GM18505 (cell line): ENCODE measurements around the gene NHP2.
"Not testable (repeated sequence)": the region's sequence is repeated elsewhere in the genome, so short reads cannot be mapped to it uniquely, and the experiment has no call there.

Experiments
- ATAC-seq: cut with Tn5 transposase; IDR thresholded peaks from one replicate; pipeline ENCODE4 v1.9.1; 2021; ENCODE audit not compliant: unreplicated experiment
- POLR2A ChIP-seq: IDR thresholded peaks from 4 replicates; pipeline ENCODE4 v1.6.1; 2011; ENCODE audit warnings: borderline replicate concordance; ENCODE audit not compliant: insufficient read depth, insufficient read length; ENCODE audit errors: extremely low read depth

NHP2 gene

DNA sequence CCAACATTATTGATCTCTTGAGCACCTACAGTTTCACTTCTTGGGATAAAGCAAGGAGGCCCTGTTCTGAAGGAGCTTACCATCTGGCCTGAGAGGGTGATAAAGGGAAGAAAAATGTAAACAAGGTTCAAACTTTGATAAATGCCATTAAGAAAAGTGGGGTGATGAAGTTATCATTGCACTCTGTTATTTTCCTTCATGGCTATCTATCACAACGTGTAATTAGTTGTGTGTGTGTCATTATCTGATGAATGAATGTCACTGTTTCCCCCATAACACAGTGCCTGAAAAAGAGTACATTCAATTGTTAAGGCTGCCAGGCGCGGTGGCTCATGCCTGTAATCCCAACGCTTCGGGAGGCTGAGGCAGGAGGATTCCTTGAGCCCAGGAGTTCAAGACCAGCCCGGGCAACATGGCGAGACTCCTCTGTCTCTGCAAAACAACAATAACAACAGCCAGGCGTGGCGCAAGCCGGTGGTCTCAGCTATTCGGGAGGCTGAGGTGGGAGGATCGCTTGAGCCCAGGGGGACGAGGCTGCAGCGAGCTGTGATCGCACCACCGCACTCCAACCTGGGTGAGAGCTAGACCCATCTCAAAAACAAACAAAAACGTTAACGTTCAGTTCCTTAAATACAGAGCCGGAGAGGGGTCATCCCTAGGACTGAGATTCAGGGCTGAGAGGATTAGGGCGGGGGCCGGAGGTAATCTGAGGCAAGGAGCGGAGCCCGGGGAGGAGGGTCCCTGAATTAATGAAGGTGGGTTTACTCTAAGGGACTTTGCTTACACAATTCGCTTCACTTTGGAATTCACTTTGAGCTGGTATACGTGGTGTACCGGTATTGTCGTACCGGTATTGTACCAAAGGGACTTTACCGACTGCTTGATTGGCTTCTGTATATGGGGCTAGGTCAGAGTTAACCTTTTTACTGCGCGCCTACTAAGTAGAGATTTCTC lies 917 bp downstream of the NHP2 start:
- ATAC-seq = no peak
- TF ChIP-seq POLR2A = no peak

GRCh38 chr5:178150977-178151734 lies 2.5 kb downstream of the NHP2 start:
- ATAC-seq = no peak
- no peak for TF ChIP-seq POLR2A

- no peak for TF ChIP-seq POLR2A
- ATAC-seq = no peak
Measured at GRCh38 chr5:178149199-178149932, 4.3 kb downstream of the NHP2 start.

DNA sequence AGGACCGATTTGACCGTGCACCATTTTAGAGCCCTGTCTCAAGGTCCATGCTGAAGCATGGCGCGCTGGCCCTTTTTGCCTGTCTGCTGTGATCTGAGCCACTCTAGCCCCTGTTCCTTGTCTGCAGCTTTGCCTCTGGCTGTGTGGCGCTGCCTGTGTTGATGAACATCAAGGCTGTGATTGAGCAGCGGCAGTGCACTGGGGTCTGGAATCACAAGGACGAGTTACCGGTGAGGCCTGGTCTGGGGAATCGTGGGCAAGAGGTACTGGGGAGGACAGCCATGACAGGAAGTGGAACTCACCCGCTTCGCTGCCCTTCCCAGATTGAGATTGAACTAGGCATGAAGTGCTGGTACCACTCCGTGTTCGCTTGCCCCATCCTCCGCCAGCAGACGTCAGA lies 6.3 kb downstream of the NHP2 start:
- ATAC-seq = no peak
- no peak for TF ChIP-seq POLR2A

GRCh38 chr5:178145965-178146820 lies 7.5 kb downstream of the NHP2 start:
- ATAC-seq = no peak
- TF ChIP-seq POLR2A = no peak

DNA sequence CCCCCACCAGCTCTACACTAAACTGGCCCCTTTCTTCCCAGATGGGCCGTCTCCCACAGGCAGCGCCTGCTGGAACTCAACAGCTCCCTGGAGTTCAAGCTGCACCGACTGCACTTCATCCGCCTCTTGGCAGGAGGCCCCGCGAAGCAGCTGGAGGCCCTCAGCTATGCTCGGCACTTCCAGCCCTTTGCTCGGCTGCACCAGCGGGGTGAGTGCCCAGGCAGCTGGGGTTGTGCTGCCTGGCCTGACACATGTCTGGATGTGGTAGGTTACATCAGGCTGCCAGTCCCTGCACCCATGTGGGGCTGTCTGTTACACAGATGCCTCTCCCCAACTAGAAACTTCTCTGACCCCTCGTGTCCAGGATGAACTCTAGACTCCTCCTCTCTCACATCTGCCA lies 9.8 kb downstream of the NHP2 start:
- TF ChIP-seq POLR2A = no peak
- no peak for ATAC-seq

GRCh38 chr5:178143246-178143645 lies 10.4 kb downstream of the NHP2 start:
- ATAC-seq = no peak
- no peak for TF ChIP-seq POLR2A

DNA sequence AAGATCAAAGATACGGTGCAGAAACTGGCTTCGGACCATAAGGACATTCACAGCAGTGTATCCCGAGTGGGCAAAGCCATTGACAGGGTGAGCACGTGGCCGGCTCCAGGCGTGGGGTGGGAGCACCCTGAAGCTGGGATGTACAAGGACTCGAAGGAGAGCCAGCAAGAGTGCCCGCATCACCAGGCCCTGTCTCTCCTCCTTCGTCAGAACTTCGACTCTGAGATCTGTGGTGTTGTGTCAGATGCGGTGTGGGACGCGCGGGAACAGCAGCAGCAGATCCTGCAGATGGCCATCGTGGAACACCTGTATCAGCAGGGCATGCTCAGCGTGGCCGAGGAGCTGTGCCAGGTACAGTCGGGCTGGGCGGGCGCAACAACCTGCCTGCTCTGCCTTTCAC lies 11.0 kb downstream of the NHP2 start:
- no peak for ATAC-seq
- no peak for TF ChIP-seq POLR2A

DNA sequence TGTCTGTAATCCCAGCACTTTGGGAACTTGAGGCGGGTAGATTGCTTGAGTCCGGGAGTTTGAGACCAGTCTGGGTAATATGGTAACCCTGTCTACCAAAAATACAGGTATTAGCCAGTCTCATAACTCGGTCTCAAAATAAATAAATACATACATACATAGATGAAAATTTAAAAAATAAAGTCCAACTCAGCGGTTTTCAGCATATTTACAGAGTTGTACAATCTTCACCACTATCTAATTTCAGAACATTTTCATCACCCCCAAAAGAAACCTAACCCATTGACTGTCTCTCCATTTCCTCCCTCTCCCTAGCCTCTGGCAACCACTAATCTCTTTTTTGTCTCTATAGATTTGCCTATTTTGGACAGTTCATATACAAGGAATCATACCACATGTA lies 12.1 kb downstream of the NHP2 start:
- ATAC-seq = no peak
- TF ChIP-seq POLR2A = no peak

DNA sequence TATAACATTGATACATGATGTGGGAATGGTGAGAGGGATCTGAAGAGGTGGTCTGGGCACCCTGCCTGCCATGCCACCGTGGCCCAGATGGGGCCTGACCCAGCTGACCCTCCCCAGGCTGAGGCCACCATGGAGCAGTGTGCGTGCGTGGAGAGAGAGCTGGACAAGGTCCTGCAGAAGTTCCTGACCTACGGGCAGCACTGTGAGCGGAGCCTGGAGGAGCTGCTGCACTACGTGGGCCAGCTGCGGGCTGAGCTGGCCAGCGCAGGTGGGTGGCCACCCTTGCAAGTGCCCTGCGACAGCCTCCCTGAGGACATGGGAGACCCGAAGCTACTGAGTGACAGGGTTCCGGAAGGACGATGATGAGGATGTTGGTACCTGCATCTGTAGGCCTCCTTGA lies 15.7 kb downstream of the NHP2 start:
- ATAC-seq = no peak

DNA sequence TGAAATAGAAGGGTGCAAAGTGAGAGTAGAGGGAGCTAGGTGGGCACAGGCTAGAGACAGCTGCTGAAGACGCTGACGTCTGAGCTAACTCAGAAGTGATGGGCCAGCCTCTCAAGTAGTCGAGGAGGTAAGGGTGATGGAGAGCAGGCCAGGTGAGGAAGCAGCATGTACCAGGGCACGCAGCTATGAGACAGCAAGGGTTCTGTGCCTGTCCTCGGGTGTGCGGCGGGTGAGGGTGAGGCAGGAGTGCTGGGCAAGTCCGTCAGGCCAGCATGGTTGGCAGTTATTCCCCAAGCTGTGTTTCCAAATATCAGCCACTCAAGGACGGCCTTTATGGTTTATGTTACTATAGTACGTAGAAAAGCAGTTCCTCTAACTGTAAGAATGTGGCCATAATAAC lies 16.7 kb downstream of the NHP2 start:
- ATAC-seq = no peak
- no peak for TF ChIP-seq POLR2A

More for the DNA sequence above, 15.7 kb downstream of the NHP2 start:
- no peak for TF ChIP-seq POLR2A

GRCh38 chr5:178131446-178131996 lies 22.2 kb downstream of the NHP2 start:
- ATAC-seq = no peak
- no peak for TF ChIP-seq POLR2A

DNA sequence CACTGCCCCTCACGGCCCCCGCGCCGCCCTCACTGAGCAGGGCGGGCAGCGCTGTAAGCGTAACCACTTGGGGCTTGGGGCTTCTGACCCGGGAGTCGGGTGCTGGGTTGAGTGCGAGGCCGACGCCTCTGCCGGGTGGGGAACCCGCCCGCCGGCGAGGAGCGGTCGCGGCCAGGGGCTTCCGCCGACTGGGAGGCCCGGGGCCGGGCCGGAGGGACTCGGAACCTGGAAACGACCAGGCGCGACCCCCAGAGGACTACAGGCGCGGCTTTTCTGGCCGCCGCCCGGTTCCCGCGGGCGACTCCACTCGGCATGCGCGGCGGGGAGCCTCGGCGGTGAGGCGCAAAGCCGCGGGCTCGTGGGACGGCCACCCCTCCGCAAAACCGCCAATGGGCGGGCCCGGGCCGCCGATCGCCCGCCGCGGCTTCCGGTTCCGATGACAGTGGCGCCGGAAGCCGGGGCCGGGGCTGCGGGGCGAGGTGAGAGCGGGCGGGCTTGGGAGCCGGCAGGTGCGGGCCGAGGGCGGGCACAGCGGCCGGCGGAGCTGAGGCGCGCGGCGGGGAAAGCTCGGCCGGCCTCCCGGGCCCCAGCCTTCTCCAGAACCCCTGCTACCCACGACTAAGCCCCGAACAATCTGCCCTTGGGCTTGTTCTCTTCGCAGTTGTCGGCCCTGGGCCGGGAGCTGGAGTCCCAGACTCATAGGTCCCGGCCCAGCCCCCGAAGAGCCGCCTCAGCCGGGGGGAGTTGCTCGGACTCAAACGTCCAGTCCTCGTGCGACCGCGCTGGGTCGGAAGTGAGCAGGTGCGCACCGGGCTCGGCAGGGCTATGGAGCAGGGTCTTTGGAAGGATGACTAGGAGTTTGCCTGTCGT lies 22.9 kb downstream of the NHP2 start, which contains the start of gene RMND5B:
TSS of gene RMND5B (plus strand) at position 439 of the 870 bp plus-strand sequence. CDS start 7,106 bp downstream, outside the sequence.
- ATAC-seq = peak; percentile 93

DNA sequence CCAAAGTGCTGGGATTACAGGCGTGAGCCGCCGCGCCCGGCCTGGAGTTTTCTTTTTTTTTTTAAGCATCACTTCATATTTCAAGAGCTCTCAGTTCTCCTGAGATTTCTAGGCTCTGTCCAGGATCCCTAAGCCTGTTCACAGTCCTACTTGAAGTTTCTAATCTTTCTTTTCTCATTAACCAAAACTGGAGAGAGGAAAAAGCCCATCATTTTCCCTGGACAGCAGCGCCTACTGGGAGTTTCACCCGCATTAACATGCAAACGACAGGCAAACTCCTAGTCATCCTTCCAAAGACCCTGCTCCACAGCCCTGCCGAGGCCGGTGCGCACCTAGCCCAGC lies 23.5 kb downstream of the NHP2 start:
- not testable (repeated sequence) for ATAC-seq

More for the DNA sequence above, 22.9 kb downstream of the NHP2 start, which contains the start of gene RMND5B:
- peak; percentile 78 for TF ChIP-seq POLR2A
